NCI-H748 (cell line): Measurements from ENCODE around the gene RTCB.
"Not testable (repeated sequence)": the region's sequence is repeated elsewhere in the genome, so short reads cannot be mapped to it uniquely, and the experiment has no call there.

ENCODE experiments used
- DNase-seq: peaks from one replicate; lab custom pipeline; 2025; ENCODE audit not compliant: unreplicated experiment; lab: John Stamatoyannopoulos, UW

The RTCB gene

GRCh38 chr22:32395107-32395506 is 16.9 kb downstream of the RTCB start:
- DNase-seq = no peak

GRCh38 chr22:32389685-32390084 is 22.4 kb downstream of the RTCB start:
- no peak for DNase-seq

- no peak for DNase-seq
Observed at GRCh38 chr22:32385681-32386080, 26.4 kb downstream of the RTCB start.

- DNase-seq = peak; percentile 2
Observed at GRCh38 chr22:32380991-32381390, 31.1 kb downstream of the RTCB start.

GRCh38 chr22:32378707-32379272 is 33.3 kb downstream of the RTCB start:
- DNase-seq = peak; percentile 22

GRCh38 chr22:32376681-32377080 is 35.4 kb downstream of the RTCB start:
- DNase-seq = no peak

GRCh38 chr22:32375678-32376450 is 36.2 kb downstream of the RTCB start:
- DNase-seq = no peak

- no peak for DNase-seq
Observed at GRCh38 chr22:32364210-32364609, 47.8 kb downstream of the RTCB start.

GRCh38 chr22:32361257-32361656 is 50.8 kb downstream of the RTCB start:
- DNase-seq = no peak

- DNase-seq = not testable (repeated sequence)
Observed at GRCh38 chr22:32360096-32360495, 52.0 kb downstream of the RTCB start.

- not testable (repeated sequence) for DNase-seq
Observed at GRCh38 chr22:32357567-32357966, 54.5 kb downstream of the RTCB start, which contains the start of gene RFPL3. RFPL3 (plus strand) TSS chr22:32357867; CDS start chr22:32358072, 205 bp downstream.

GRCh38 chr22:32355760-32356159 is 56.3 kb downstream of the RTCB start:
- peak; percentile 30 for DNase-seq

GRCh38 chr22:32354360-32355351 is 57.4 kb downstream of the RTCB start:
- DNase-seq = no peak

- DNase-seq = no peak
Observed at GRCh38 chr22:32353840-32354239, 58.2 kb downstream of the RTCB start.

GRCh38 chr22:32353292-32353691 is 58.8 kb downstream of the RTCB start:
- DNase-seq = no peak

- DNase-seq = peak; percentile 6
Observed at GRCh38 chr22:32352681-32353080, 59.4 kb downstream of the RTCB start.

- DNase-seq = not testable (repeated sequence)
Observed at GRCh38 chr22:32351875-32352274, 60.2 kb downstream of the RTCB start.

GRCh38 chr22:32348031-32348611 is 63.9 kb downstream of the RTCB start:
- DNase-seq = no peak

GRCh38 chr22:32343941-32344340 is 68.1 kb downstream of the RTCB start:
- no peak for DNase-seq

GRCh38 chr22:32342977-32343376 is 69.1 kb downstream of the RTCB start:
- no peak for DNase-seq

GRCh38 chr22:32341122-32341740 is 70.8 kb downstream of the RTCB start:
- DNase-seq = no peak
